K562 (cell line): ENCODE measurements around the gene KLK14. TPM values are rescaled to one million over a fixed set of nuclear protein-coding genes. Genes with fewer than 3 reads are reported as not detected.
A peak's percentile ranks its signal among the peaks of the same experiment; 100 is the strongest.

ENCODE experiments used
- ATAC-seq: fragments of 200-7000 bp; cut with Tn5 transposase; 3 replicates; pipeline ENCODE4 v1.9.1; 2020; ENCODE audit warnings: moderate library complexity
- BruUV-seq: library from RNA; stranded (reverse); fragments of 400-500 nt; replicated peaks from 2 replicates; lab custom pipeline; 2021; lab: Mats Ljungman, UMichigan
- CTCF ChIA-PET: fragments of 300-600 bp; formaldehyde crosslinking; extraction: SDS; loops from one replicate; lab custom pipeline; 2021; ENCODE audit warnings: low intra/inter-chr PET ratio; lab: Yijun Ruan, JAX
- POLR2A ChIA-PET: fragments of 300-600, 350-650 bp; sonication (Branson Sonifier 250); formaldehyde crosslinking; extraction: SDS; loops from one replicate; lab custom pipeline; 2021; ENCODE audit warnings: antibody characterized with exemption, inconsistent platforms; lab: Yijun Ruan, JAX
- DNase-seq, 4 experiments: peaks; one replicate each; pipeline versions ENCODE4 v3.0.0 to v3.0.0-alpha.2; 2011 to 2018; ENCODE audit warnings: low spot score in 3 of 4, mixed read lengths in 3 of 4; ENCODE audit errors: extremely low read depth in 1 of 4
- FAIRE-seq: peaks from 2 replicates; lab custom pipeline; 2011; peaks lifted over from hg19 to GRCh38; lab: Jason Lieb, UNC
- H2AFZ ChIP-seq: 2 replicates; pipeline ENCODE4 v1.6.0; 2011; ENCODE audit warnings: low read depth, low read length, control low read depth, inconsistent platforms
- H3K27ac ChIP-seq: fragments of 200-600 bp; 3 replicates; pipeline ENCODE4 v1.8.0; 2011; ENCODE audit warnings: low read depth, mild to moderate bottlenecking, control low read depth, inconsistent platforms, low read length, moderate library complexity, mixed read lengths; ENCODE audit errors: extremely low read depth
- H3K27me3 ChIP-seq, 2 experiments: fragments of 300-600 bp in 1 of 2; 2 replicates in 1 of 2; 3 replicates in 1 of 2; pipeline versions ENCODE4 v1.6.0 to v1.8.0; 2011; ENCODE audit warnings: inconsistent platforms in 2 of 2, low read length in 2 of 2, mild to moderate bottlenecking in 1 of 2, mixed read lengths in 1 of 2, moderate library complexity in 1 of 2; ENCODE audit not compliant: control insufficient read depth in 2 of 2, insufficient read depth in 2 of 2
- H3K36me3 ChIP-seq: fragments of 300-600 bp; 3 replicates; pipeline ENCODE4 v1.8.0; 2011; ENCODE audit warnings: mild to moderate bottlenecking, low read length, inconsistent platforms; ENCODE audit not compliant: control insufficient read depth, insufficient read depth
- H3K4me1 ChIP-seq, 2 experiments: fragments of 200-600 bp in 1 of 2; replicated peaks in 1 of 2; 2 replicates in 1 of 2; 3 replicates in 1 of 2; pipeline versions ENCODE4 v1.5.1 to v1.8.0; 2011; ENCODE audit warnings: inconsistent platforms in 2 of 2, low read length in 2 of 2, mild to moderate bottlenecking in 1 of 2, mixed read lengths in 1 of 2, moderate library complexity in 1 of 2; ENCODE audit not compliant: control insufficient read depth in 2 of 2, insufficient read depth in 2 of 2
- H3K4me2 ChIP-seq: 2 replicates; pipeline ENCODE4 v1.6.1; 2011; ENCODE audit warnings: low read length, control low read depth, inconsistent platforms, mixed read lengths; ENCODE audit not compliant: insufficient read depth
- H3K4me3 ChIP-seq: fragments of 200-600 bp; sonication (generic), shearing (Covaris generic); 2 replicates; pipeline ENCODE4 v1.5.1; 2016; ENCODE audit warnings: control low read depth, inconsistent platforms
- H3K79me2 ChIP-seq: fragments of 200-600 bp; 3 replicates; pipeline ENCODE4 v1.8.0; 2011; ENCODE audit warnings: low read length, inconsistent platforms; ENCODE audit not compliant: control insufficient read depth, insufficient read depth
- H3K9ac ChIP-seq, 2 experiments: 2 replicates each; pipeline versions ENCODE4 v1.6.0 to v1.6.1; 2011; ENCODE audit warnings: low read depth in 2 of 2, low read length in 2 of 2, control low read depth in 1 of 2, inconsistent platforms in 1 of 2, mild to moderate bottlenecking in 1 of 2, mixed read lengths in 1 of 2; ENCODE audit not compliant: insufficient read depth in 1 of 2
- H3K9me1 ChIP-seq: one replicate; pipeline ENCODE4 v1.6.0; 2011; ENCODE audit warnings: inconsistent platforms, mild to moderate bottlenecking, low read length, moderate library complexity; ENCODE audit not compliant: control insufficient read depth, insufficient read depth
- H3K9me3 ChIP-seq: replicated peaks from 2 replicates; pipeline ENCODE4 v1.5.1; 2011; ENCODE audit warnings: low read depth, low read length, inconsistent platforms; ENCODE audit not compliant: control insufficient read depth, insufficient read depth
- H4K20me1 ChIP-seq: replicated peaks from 2 replicates; pipeline ENCODE4 v1.6.1; 2011; ENCODE audit warnings: low read length, inconsistent platforms, mixed read lengths; ENCODE audit not compliant: control insufficient read depth, insufficient read depth
- BRD4 ChIP-seq: fragments of 200-600 bp; sonication (generic); IDR thresholded peaks from 2 replicates; pipeline ENCODE4 v1.6.1; 2017; ENCODE audit warnings: inconsistent platforms
- CTBP1 ChIP-seq: fragments of 450-650 bp; IDR thresholded peaks from 2 replicates; pipeline ENCODE4 v1.6.1; 2016; ENCODE audit warnings: borderline replicate concordance
- EHMT2 ChIP-seq: fragments of 450-650 bp; IDR thresholded peaks from 2 replicates; pipeline ENCODE4 v1.6.1; 2018; ENCODE audit warnings: antibody characterized with exemption
- ELK1 ChIP-seq: sonication (generic); formaldehyde crosslinking; IDR thresholded peaks from 2 replicates; pipeline ENCODE4 v1.8.1; 2022; ENCODE audit warnings: missing genetic modification reagents
- ESRRA ChIP-seq: fragments of 450-650 bp; IDR thresholded peaks from 2 replicates; pipeline ENCODE4 v1.6.1; 2014; ENCODE audit warnings: low read depth, mild to moderate bottlenecking, moderate library complexity, borderline replicate concordance
- FUS ChIP-seq: fragments of 200-400 bp; formaldehyde crosslinking; optimal IDR thresholded peaks from 2 replicates; pipeline ENCODE3; 2017; ENCODE audit warnings: low read depth, low read length
- GTF2F1 ChIP-seq: IDR thresholded peaks from 2 replicates; pipeline ENCODE4 v1.6.1; 2011; ENCODE audit warnings: low read depth, low read length, improper control_type of control experiment
- HMG20A ChIP-seq: fragments of 450-650 bp; formaldehyde crosslinking; conservative IDR thresholded peaks from 2 replicates; pipeline ENCODE4 v1.4.0; 2020; ENCODE audit warnings: mild to moderate bottlenecking, mixed read lengths
- PHF8 ChIP-seq: fragments of 200-600 bp; sonication (generic); IDR thresholded peaks from 2 replicates; pipeline ENCODE4 v1.6.1; 2012; ENCODE audit warnings: mixed run types, mild to moderate bottlenecking, inconsistent platforms, low read length, moderate library complexity, borderline replicate concordance
- PURB ChIP-seq: sonication (generic); formaldehyde crosslinking; IDR thresholded peaks from 2 replicates; pipeline ENCODE4 v1.9.0; 2021; ENCODE audit warnings: low read depth, mild to moderate bottlenecking, missing genetic modification reagents
- RBBP5 ChIP-seq: fragments of 200-600 bp; sonication (generic); IDR thresholded peaks from 2 replicates; pipeline ENCODE4 v1.6.1; 2012; ENCODE audit warnings: borderline replicate concordance, mild to moderate bottlenecking, low read length, control low read depth, inconsistent platforms; ENCODE audit not compliant: insufficient read depth, poor library complexity, severe bottlenecking
- SREBF2 ChIP-seq: sonication (generic); formaldehyde crosslinking; IDR thresholded peaks from 2 replicates; pipeline ENCODE4 v1.4.0; 2020; ENCODE audit warnings: mild to moderate bottlenecking, missing genetic modification reagents
- TEAD2 ChIP-seq: fragments of 450-650 bp; IDR thresholded peaks from 2 replicates; pipeline ENCODE4 v1.6.1; 2016; ENCODE audit warnings: missing genetic modification characterization, control low read depth, missing compliant biosample characterization
- ZBTB1 ChIP-seq: sonication (generic); formaldehyde crosslinking; IDR thresholded peaks from 2 replicates; pipeline ENCODE4 v1.8.1; 2023; ENCODE audit warnings: missing genetic modification reagents, low read depth, mild to moderate bottlenecking, borderline replicate concordance
- ZKSCAN3 ChIP-seq: fragments of 250-450 bp; sonication (Bioruptor Pico); IDR thresholded peaks from 2 replicates; pipeline ENCODE4 v1.4.0; 2020
- ZNF239 ChIP-seq: fragments of 250-450 bp; sonication (Bioruptor Pico); IDR thresholded peaks from 2 replicates; pipeline ENCODE4 v1.4.0; 2020; ENCODE audit warnings: mild to moderate bottlenecking
- ZNF77 ChIP-seq: fragments of 250-450 bp; sonication (Bioruptor Pico); IDR thresholded peaks from 2 replicates; pipeline ENCODE4 v1.5.0; 2020
- WGBS: fragments of 100-300 bp; shearing (Covaris generic); methylation state at CpG from one replicate; pipeline ENCODE4 v1.1.6; 2016; ENCODE audit warnings: low coverage, mixed read lengths; ENCODE audit not compliant: insufficient coverage; ENCODE audit errors: missing lambda C conversion rate; 5-methylcytosine and 5-hydroxymethylcytosine counted together
- in situ Hi-C: fragments of 300-500 bp; cut with MboI; formaldehyde crosslinking; loops from 4 replicates; pipeline ENCODE4 v1.15.0; 2018; ENCODE audit warnings: inconsistent platforms, mixed read lengths
- intact Hi-C: fragments of 100-400 bp; cut with micrococcal nuclease; formaldehyde crosslinking; loops from 2 replicates; pipeline ENCODE4 v1.14.2; 2022
- polyA plus RNA-seq, 8 experiments: library from polyadenylated mRNA; depleted of rRNA in 4 of 8; stranded (reverse) in 5 of 8; unstranded in 3 of 8; fragments of >200 nt; fragmentation: Nextera tagmentation in 2 of 8; fragmentation: Illumina TruSeq in 1 of 8; extraction: Ambion mirVana in 2 of 8; extraction: Trizol in 1 of 8; gene quantifications; 2 replicates each; pipeline versions ENCODE4 v1.2.1 to v1.2.3, GENCODE V29; 2011 to 2014; ENCODE audit warnings: inconsistent platforms in 1 of 8, missing spikeins in 1 of 8
- total RNA-seq, 7 experiments: library from RNA; depleted of rRNA in 6 of 7; stranded (reverse); fragments of >200 nt in 6 of 7; fragmentation: Illumina TruSeq in 2 of 7; extraction: Trizol in 2 of 7; gene quantifications; 2 replicates each; pipeline versions ENCODE4 v1.2.1 to v1.2.3, GENCODE V29; 2011 to 2021; ENCODE audit warnings: low replicate concordance in 1 of 7
- TF ChIP-seq, protein P1 (sequence below): fragments of 250-450 bp; sonication (Bioruptor Pico); IDR thresholded peaks from 2 replicates; pipeline ENCODE4 v1.8.0; 2022; ENCODE audit warnings: inconsistent platforms
- TF ChIP-seq, protein P2 (sequence below): fragments of 200-800 bp; sonication (Bioruptor generic); IDR thresholded peaks from 2 replicates; pipeline ENCODE4 v1.6.1; 2017; ENCODE audit warnings: missing genetic modification characterization, missing compliant biosample characterization

Gene KLK14
- total and polyA plus RNA-seq, 9 of the 15 experiments (the other 6 are each of a cell fraction or from before 2014, with no cell fraction given): not detected

GRCh38 chr19:51108066-51108804, 25.5 kb upstream of the KLK14 start, which contains the start of gene CTU1:
Gene CTU1, minus strand, starts transcription at chr19:51108409. Its CDS starts 3,840 bp downstream, at chr19:51104569.
- peaks cover 3 to 20% of the 10 kb centered on the region in 2 experiments; a peak in 4 of 5 replicates for H3K27me3 ChIP-seq
- peak within 1 kb of the TSS; percentile 81 for H3K27ac ChIP-seq
- H3K4me1 ChIP-seq: peaks cover 9 to 22% of the 10 kb centered on the region in 2 experiments; a peak in 4 of 5 replicates
- H3K4me2 ChIP-seq: peak within 1 kb of the TSS; percentile 92
- intact Hi-C loops (no loop called here), in situ Hi-C loops (no loop called here)
- peak; percentile 99 for ATAC-seq
- peaks cover 28% of the 10 kb centered on the region for H3K79me2 ChIP-seq
- H3K9me3 ChIP-seq: no peaks in the 10 kb centered on the region
- no TSS peak for BruUV-seq
- H3K36me3 ChIP-seq: peaks cover 21% of the 10 kb centered on the region; the same call in 2 of the 3 replicates
- H4K20me1 ChIP-seq: no peaks in the 10 kb centered on the region
- DNase-seq: peak; percentile 94 to 99 (median 96)
- peak; percentile 100 for FAIRE-seq
- H3K9ac ChIP-seq: peak within 1 kb of the TSS; percentile 85 to 94
- peak within 1 kb of the TSS; percentile 96 for H2AFZ ChIP-seq
- 2% methylated on average over 40 of the region's 43 CpGs for WGBS
- peak within 1 kb of the TSS; percentile 63 for H3K4me3 ChIP-seq
- ChIA-PET POLR2A (interaction anchor here (0.6 to 1.0 kb wide), 3 partner anchors 16 to 106 kb away, joined by 3 to 4 read pairs (median 4); partner anchors contain the start of gene SIGLEC9), CTCF (interaction anchor here (1.5 kb wide), 1 partner anchor 14 kb away, joined by 5 read pairs; no protein-coding TSS in a partner anchor)
- no peaks in the 10 kb centered on the region for H3K9me1 ChIP-seq
- TF ChIP-seq ESRRA (0 out of 2 replicates have a peak, but pooled peaks have one; percentile 27), RBBP5 (peak; percentile 66), HMG20A (CRISPR knock-in tag) (no peak), BRD4 (peak; percentile 33; the same call in 1 of the 2 replicates), TEAD2 (no peak), ELK1 (CRISPR knock-in tag) (no peak), ZNF239 (CRISPR knock-in tag) (no peak), ZKSCAN3 (no peak), GTF2F1 (no peak; the same call in 1 of the 2 replicates), ZBTB1 (CRISPR knock-in tag) (no peak), CTBP1 (peak; percentile 66; the same call in 1 of the 2 replicates), EHMT2 (no peak), PURB (no peak), FUS (no peak), PHF8 (peak; percentile 89), SREBF2 (CRISPR knock-in tag) (no peak), ZNF77 (CRISPR knock-in tag) (no peak)
- TF ChIP-seq, protein P1, sequence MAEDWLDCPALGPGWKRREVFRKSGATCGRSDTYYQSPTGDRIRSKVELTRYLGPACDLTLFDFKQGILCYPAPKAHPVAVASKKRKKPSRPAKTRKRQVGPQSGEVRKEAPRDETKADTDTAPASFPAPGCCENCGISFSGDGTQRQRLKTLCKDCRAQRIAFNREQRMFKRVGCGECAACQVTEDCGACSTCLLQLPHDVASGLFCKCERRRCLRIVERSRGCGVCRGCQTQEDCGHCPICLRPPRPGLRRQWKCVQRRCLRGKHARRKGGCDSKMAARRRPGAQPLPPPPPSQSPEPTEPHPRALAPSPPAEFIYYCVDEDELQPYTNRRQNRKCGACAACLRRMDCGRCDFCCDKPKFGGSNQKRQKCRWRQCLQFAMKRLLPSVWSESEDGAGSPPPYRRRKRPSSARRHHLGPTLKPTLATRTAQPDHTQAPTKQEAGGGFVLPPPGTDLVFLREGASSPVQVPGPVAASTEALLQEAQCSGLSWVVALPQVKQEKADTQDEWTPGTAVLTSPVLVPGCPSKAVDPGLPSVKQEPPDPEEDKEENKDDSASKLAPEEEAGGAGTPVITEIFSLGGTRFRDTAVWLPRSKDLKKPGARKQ (CRISPR knock-in tag): no peak
- TF ChIP-seq, protein P2, sequence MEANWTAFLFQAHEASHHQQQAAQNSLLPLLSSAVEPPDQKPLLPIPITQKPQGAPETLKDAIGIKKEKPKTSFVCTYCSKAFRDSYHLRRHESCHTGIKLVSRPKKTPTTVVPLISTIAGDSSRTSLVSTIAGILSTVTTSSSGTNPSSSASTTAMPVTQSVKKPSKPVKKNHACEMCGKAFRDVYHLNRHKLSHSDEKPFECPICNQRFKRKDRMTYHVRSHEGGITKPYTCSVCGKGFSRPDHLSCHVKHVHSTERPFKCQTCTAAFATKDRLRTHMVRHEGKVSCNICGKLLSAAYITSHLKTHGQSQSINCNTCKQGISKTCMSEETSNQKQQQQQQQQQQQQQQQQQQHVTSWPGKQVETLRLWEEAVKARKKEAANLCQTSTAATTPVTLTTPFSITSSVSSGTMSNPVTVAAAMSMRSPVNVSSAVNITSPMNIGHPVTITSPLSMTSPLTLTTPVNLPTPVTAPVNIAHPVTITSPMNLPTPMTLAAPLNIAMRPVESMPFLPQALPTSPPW: peak; percentile 93
